H9 (cell line): ENCODE data around the gene CTNNA3. TPM values are rescaled to one million over a fixed set of nuclear protein-coding genes. Genes with fewer than 3 reads are reported as not detected.

Source experiments
- DNase-seq: peaks from one replicate; pipeline ENCODE4 v3.0.0-alpha.2; 2017
- H2AFZ ChIP-seq: one replicate; pipeline ENCODE4 v1.6.1; 2013; ENCODE audit warnings: mild to moderate bottlenecking, low read length, control low read depth, moderate library complexity
- H2AK5ac ChIP-seq: 2 replicates; pipeline ENCODE4 v1.6.1; 2013; ENCODE audit warnings: low read length, control low read depth, mixed read lengths; ENCODE audit not compliant: insufficient read length
- H2BK120ac ChIP-seq: one replicate; pipeline ENCODE4 v1.6.1; 2013; ENCODE audit warnings: low read depth, mild to moderate bottlenecking, low read length, control low read depth, inconsistent platforms; ENCODE audit not compliant: poor library complexity, severe bottlenecking
- H2BK12ac ChIP-seq: 2 replicates; pipeline ENCODE4 v1.6.1; 2013; ENCODE audit warnings: low read length, control low read depth, mixed read lengths, low read depth; ENCODE audit not compliant: insufficient read length
- H2BK15ac ChIP-seq: 2 replicates; pipeline ENCODE4 v1.6.1; 2013; ENCODE audit warnings: low read depth, low read length, control low read depth
- H2BK20ac ChIP-seq: one replicate; pipeline ENCODE4 v1.6.1; 2013; ENCODE audit warnings: low read depth, mild to moderate bottlenecking, low read length, control low read depth, inconsistent platforms; ENCODE audit not compliant: poor library complexity, severe bottlenecking
- H2BK5ac ChIP-seq: 2 replicates; pipeline ENCODE4 v1.6.1; 2013; ENCODE audit warnings: low read length, control low read depth, mixed read lengths; ENCODE audit not compliant: insufficient read length
- H3K14ac ChIP-seq: 2 replicates; pipeline ENCODE4 v1.6.1; 2013; ENCODE audit warnings: low read length, control low read depth; ENCODE audit not compliant: insufficient read depth
- H3K18ac ChIP-seq: 2 replicates; pipeline ENCODE4 v1.6.1; 2013; ENCODE audit warnings: low read depth, mild to moderate bottlenecking, mixed read lengths, low read length, control low read depth; ENCODE audit not compliant: insufficient read length
- H3K23ac ChIP-seq: 2 replicates; pipeline ENCODE4 v1.6.1; 2013; ENCODE audit warnings: low read length, control low read depth, mixed read lengths, low read depth; ENCODE audit not compliant: insufficient read length
- H3K23me2 ChIP-seq: 2 replicates; pipeline ENCODE4 v1.6.1; 2013; ENCODE audit warnings: low read depth, mild to moderate bottlenecking, mixed read lengths, low read length, control low read depth; ENCODE audit not compliant: insufficient read length, poor library complexity, severe bottlenecking
- H3K27ac ChIP-seq: 2 replicates; pipeline ENCODE4 v1.5.1; 2013; ENCODE audit warnings: low read length, control low read depth, mixed read lengths, low read depth; ENCODE audit not compliant: insufficient read length
- H3K27me3 ChIP-seq: 2 replicates; pipeline ENCODE4 v1.6.1; 2013; ENCODE audit warnings: low read length, control low read depth, inconsistent platforms; ENCODE audit not compliant: insufficient read depth
- H3K4ac ChIP-seq: 2 replicates; pipeline ENCODE4 v1.6.1; 2013; ENCODE audit warnings: low read depth, mild to moderate bottlenecking, control low read depth, inconsistent platforms, low read length, moderate library complexity
- H3K4me1 ChIP-seq: 2 replicates; pipeline ENCODE4 v1.6.1; 2013; ENCODE audit warnings: low read length, control low read depth, inconsistent platforms; ENCODE audit not compliant: insufficient read depth
- H3K4me2 ChIP-seq: 2 replicates; pipeline ENCODE4 v1.6.1; 2013; ENCODE audit warnings: low read length, control low read depth, mixed read lengths; ENCODE audit not compliant: insufficient read length, insufficient read depth
- H3K56ac ChIP-seq: 2 replicates; pipeline ENCODE4 v1.6.1; 2013; ENCODE audit warnings: low read depth, mild to moderate bottlenecking, mixed read lengths, low read length, control low read depth; ENCODE audit not compliant: insufficient read length
- H3K79me1 ChIP-seq: 2 replicates; pipeline ENCODE4 v1.6.1; 2013; ENCODE audit warnings: low read depth, mild to moderate bottlenecking, moderate library complexity, low read length, control low read depth, inconsistent platforms; ENCODE audit not compliant: insufficient read depth, poor library complexity, severe bottlenecking
- H3K79me2 ChIP-seq: 2 replicates; pipeline ENCODE4 v1.6.1; 2013; ENCODE audit warnings: low read length, control low read depth, inconsistent platforms; ENCODE audit not compliant: insufficient read depth
- H3K9ac ChIP-seq: 2 replicates; pipeline ENCODE4 v1.6.1; 2013; ENCODE audit warnings: low read length, control low read depth, mixed read lengths; ENCODE audit not compliant: insufficient read length; ENCODE audit errors: extremely low read depth
- H3K9me3 ChIP-seq: one replicate; pipeline ENCODE4 v1.6.1; 2013; ENCODE audit warnings: low read depth, low read length, inconsistent platforms; ENCODE audit not compliant: control insufficient read depth
- H3T11ph ChIP-seq: one replicate; pipeline ENCODE4 v1.6.1; 2013; ENCODE audit warnings: mild to moderate bottlenecking, low read length, control low read depth, inconsistent platforms
- H4K20me1 ChIP-seq: one replicate; pipeline ENCODE4 v1.6.1; 2013; ENCODE audit not compliant: control insufficient read depth, insufficient read length, insufficient read depth
- H4K5ac ChIP-seq: 2 replicates; pipeline ENCODE4 v1.6.1; 2013; ENCODE audit warnings: low read depth, mild to moderate bottlenecking, mixed read lengths, low read length, control low read depth; ENCODE audit not compliant: insufficient read length
- H4K8ac ChIP-seq: replicated peaks from 2 replicates; pipeline ENCODE4 v1.6.1; 2013; ENCODE audit warnings: low read length, control low read depth, mixed read lengths, low read depth; ENCODE audit not compliant: insufficient read length
- H4K91ac ChIP-seq: 2 replicates; pipeline ENCODE4 v1.6.1; 2013; ENCODE audit warnings: low read depth, mild to moderate bottlenecking, moderate library complexity, mixed read lengths, low read length, control low read depth; ENCODE audit not compliant: insufficient read length
- H3K27ac Mint-ChIP-seq, 3 experiments: 2 replicates in 2 of 3; 3 replicates in 1 of 3; pipeline ENCODE4 v1.8.0; 2020 to 2021; ENCODE audit warnings: mixed read lengths in 3 of 3, mild to moderate bottlenecking in 1 of 3, moderate library complexity in 1 of 3
- H3K27me3 Mint-ChIP-seq: 2 replicates; pipeline ENCODE4 v1.8.0; 2021; ENCODE audit warnings: low read depth, mild to moderate bottlenecking, moderate library complexity, mixed read lengths
- H3K36me3 Mint-ChIP-seq, 3 experiments: 2 replicates in 2 of 3; 3 replicates in 1 of 3; pipeline ENCODE4 v1.8.0; 2020 to 2021; ENCODE audit warnings: low read depth in 3 of 3, mixed read lengths in 3 of 3; ENCODE audit not compliant: insufficient read depth in 1 of 3
- H3K4me1 Mint-ChIP-seq, 2 experiments: 2 replicates each; pipeline ENCODE4 v1.8.0; 2020; ENCODE audit warnings: mixed read lengths in 2 of 2
- H3K4me3 Mint-ChIP-seq, 2 experiments: 2 replicates in 1 of 2; 3 replicates in 1 of 2; pipeline ENCODE4 v1.8.0; 2020 to 2021; ENCODE audit warnings: mild to moderate bottlenecking in 2 of 2, mixed read lengths in 2 of 2, moderate library complexity in 1 of 2
- H3K9me3 Mint-ChIP-seq, 2 experiments: 2 replicates in 1 of 2; 3 replicates in 1 of 2; pipeline ENCODE4 v1.8.0; 2020; ENCODE audit warnings: mild to moderate bottlenecking in 2 of 2, mixed read lengths in 2 of 2, moderate library complexity in 1 of 2
- WGBS: extraction: QIAGEN DNeasy Blood & Tissue Kit; methylation state at CpG from one replicate; pipeline ENCODE4 v1.1.7; 2013; ENCODE audit warnings: missing lambda C conversion rate, low lambda C conversion rate, mixed read lengths; ENCODE audit not compliant: insufficient read length; ENCODE audit errors: extremely low coverage; 5-methylcytosine and 5-hydroxymethylcytosine counted together
- total RNA-seq: library from RNA; stranded (reverse); gene quantifications from 2 replicates; pipeline ENCODE4 v1.2.1, GENCODE V29; 2021
- TF ChIP-seq, protein P1 (sequence below): fragments of 200-600 bp; sonication (generic); conservative IDR thresholded peaks from 3 replicates; pipeline ENCODE4 v1.8.0; 2021; ENCODE audit warnings: antibody characterized with exemption, mild to moderate bottlenecking

Gene CTNNA3
- total RNA-seq, 1 experiment from 2014 or later, result 3.3 TPM

DNA sequence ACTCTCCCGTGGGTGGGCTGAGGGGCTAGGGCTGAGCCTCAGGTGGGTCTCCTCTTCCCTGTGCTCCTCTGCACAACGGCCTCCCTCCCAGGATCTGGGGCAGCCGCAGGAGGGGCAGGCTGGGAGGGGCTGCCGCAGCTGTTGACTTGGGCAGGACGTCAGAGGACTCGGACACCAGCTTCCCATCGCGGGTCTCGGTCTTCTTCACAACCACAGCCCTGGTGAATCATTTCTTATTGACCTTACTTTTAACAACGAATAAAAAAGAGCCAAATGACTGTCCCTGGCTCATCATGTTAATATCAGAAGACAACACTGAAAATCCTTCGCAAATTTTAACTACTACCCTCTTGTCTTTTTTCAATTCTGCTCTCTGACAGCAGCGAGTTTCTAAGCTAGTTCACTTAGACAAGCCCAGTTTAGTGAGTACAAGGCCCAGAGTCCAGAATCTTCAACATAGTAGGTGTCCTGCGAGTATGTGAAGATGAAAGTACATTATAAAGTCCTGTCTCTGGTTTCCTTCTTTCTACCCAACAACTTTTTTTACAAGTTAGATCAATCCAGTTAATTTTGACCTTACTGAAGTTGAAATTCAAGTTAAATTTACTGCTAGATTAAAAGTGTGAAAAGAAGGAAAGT lies 32.4 kb downstream of the CTNNA3 start:
- Histone ChIP-seq H3K18ac (no peak overlapping the region), H3K79me2 (no peaks in the 10 kb centered on the region), H2AK5ac (no peak overlapping the region), H2BK5ac (no peak overlapping the region), H4K5ac (no peak overlapping the region), H3K4me1 (no peaks in the 10 kb centered on the region), H3T11ph (no peak overlapping the region), H3K56ac (no peak overlapping the region), H3K4me2 (no peak overlapping the region), H4K20me1 (no peaks in the 10 kb centered on the region), H4K91ac (no peak overlapping the region), H3K23me2 (no peaks in the 10 kb centered on the region), H3K23ac (no peak overlapping the region), H3K27me3 (no peaks in the 10 kb centered on the region), H3K79me1 (no peaks in the 10 kb centered on the region), H2BK15ac (no peak overlapping the region), H2BK20ac (no peak overlapping the region), H4K8ac (no peak overlapping the region), H2BK12ac (no peak overlapping the region), H3K9ac (no peak overlapping the region), H3K27ac (no peak overlapping the region), H3K14ac (no peak overlapping the region), H2AFZ (no peak overlapping the region), H3K4ac (no peak overlapping the region), H3K9me3 (no peaks in the 10 kb centered on the region), H2BK120ac (no peak overlapping the region)
- Mint-ChIP-seq H3K4me1 (peaks cover 5 to 10% of the 10 kb centered on the region in 2 experiments; a peak in 3 of 4 replicates), H3K27ac (no peak overlapping the region; a peak in 2 of 7 replicates), H3K36me3 (no peaks in the 10 kb centered on the region), H3K27me3 (no peaks in the 10 kb centered on the region), H3K9me3 (no peaks in the 10 kb centered on the region), H3K4me3 (no peak overlapping the region)
- TF ChIP-seq, protein P1, sequence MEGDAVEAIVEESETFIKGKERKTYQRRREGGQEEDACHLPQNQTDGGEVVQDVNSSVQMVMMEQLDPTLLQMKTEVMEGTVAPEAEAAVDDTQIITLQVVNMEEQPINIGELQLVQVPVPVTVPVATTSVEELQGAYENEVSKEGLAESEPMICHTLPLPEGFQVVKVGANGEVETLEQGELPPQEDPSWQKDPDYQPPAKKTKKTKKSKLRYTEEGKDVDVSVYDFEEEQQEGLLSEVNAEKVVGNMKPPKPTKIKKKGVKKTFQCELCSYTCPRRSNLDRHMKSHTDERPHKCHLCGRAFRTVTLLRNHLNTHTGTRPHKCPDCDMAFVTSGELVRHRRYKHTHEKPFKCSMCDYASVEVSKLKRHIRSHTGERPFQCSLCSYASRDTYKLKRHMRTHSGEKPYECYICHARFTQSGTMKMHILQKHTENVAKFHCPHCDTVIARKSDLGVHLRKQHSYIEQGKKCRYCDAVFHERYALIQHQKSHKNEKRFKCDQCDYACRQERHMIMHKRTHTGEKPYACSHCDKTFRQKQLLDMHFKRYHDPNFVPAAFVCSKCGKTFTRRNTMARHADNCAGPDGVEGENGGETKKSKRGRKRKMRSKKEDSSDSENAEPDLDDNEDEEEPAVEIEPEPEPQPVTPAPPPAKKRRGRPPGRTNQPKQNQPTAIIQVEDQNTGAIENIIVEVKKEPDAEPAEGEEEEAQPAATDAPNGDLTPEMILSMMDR, result no peak
- DNase-seq, result peak; percentile 31
- WGBS, result no CpG with 5 or more reads among the region's 13 CpGs
